Skeletal muscle cell (primary cell): ENCODE measurements around the gene HDAC11.
A peak's percentile ranks its signal among the peaks of the same experiment; 100 is the strongest.
"Not testable (repeated sequence)": the region's sequence is repeated elsewhere in the genome, so short reads cannot be mapped to it uniquely, and the experiment has no call there.

ENCODE experiments used
- DNase-seq: peaks from one replicate; pipeline ENCODE4 v3.0.0-alpha.2; 2010; ENCODE audit warnings: low read depth
- H3K4me3 ChIP-seq: 2 replicates; pipeline ENCODE4 v1.5.1; 2011; ENCODE audit warnings: low read depth, mild to moderate bottlenecking, control low read depth, low read length, moderate library complexity

HDAC11 gene

GRCh38 chr3:13491206-13491974 lies 11.3 kb downstream of the HDAC11 start:
- no peak overlapping the region for H3K4me3 ChIP-seq

GRCh38 chr3:13492048-13492447 lies 11.9 kb downstream of the HDAC11 start:
- no peak overlapping the region for H3K4me3 ChIP-seq
- no peak for DNase-seq

More at GRCh38 chr3:13491206-13491974, 11.3 kb downstream of the HDAC11 start:
- DNase-seq = no peak

GRCh38 chr3:13492976-13493866 lies 13.1 kb downstream of the HDAC11 start:
- no peak for DNase-seq
- H3K4me3 ChIP-seq = no peak overlapping the region

- no peak for DNase-seq
- no peak overlapping the region for H3K4me3 ChIP-seq
Measured at GRCh38 chr3:13493867-13494441, 13.8 kb downstream of the HDAC11 start.

- H3K4me3 ChIP-seq = no peak overlapping the region
- no peak for DNase-seq
Measured at GRCh38 chr3:13494463-13495350, 14.6 kb downstream of the HDAC11 start.

- no peak overlapping the region for H3K4me3 ChIP-seq
- no peak for DNase-seq
Measured at GRCh38 chr3:13495351-13495813, 15.3 kb downstream of the HDAC11 start.

- H3K4me3 ChIP-seq = no peak overlapping the region
- DNase-seq = peak; percentile 39
Measured at GRCh38 chr3:13495921-13496723, 16.0 kb downstream of the HDAC11 start.

GRCh38 chr3:13496879-13497278 lies 16.8 kb downstream of the HDAC11 start:
- H3K4me3 ChIP-seq = no peak overlapping the region
- no peak for DNase-seq

- H3K4me3 ChIP-seq = no peak overlapping the region
- no peak for DNase-seq
Measured at GRCh38 chr3:13497386-13497785, 17.3 kb downstream of the HDAC11 start.

GRCh38 chr3:13498354-13499060 lies 18.4 kb downstream of the HDAC11 start:
- no peak overlapping the region for H3K4me3 ChIP-seq

GRCh38 chr3:13499246-13499645 lies 19.1 kb downstream of the HDAC11 start:
- H3K4me3 ChIP-seq, DNase-seq: not testable (repeated sequence)

More at GRCh38 chr3:13498354-13499060, 18.4 kb downstream of the HDAC11 start:
- no peak for DNase-seq

- H3K4me3 ChIP-seq = no peak overlapping the region
- DNase-seq = no peak
Measured at GRCh38 chr3:13500133-13500885, 20.2 kb downstream of the HDAC11 start.

GRCh38 chr3:13501056-13501455 lies 20.9 kb downstream of the HDAC11 start:
- H3K4me3 ChIP-seq = no peak overlapping the region
- DNase-seq = no peak

GRCh38 chr3:13501521-13501920 lies 21.4 kb downstream of the HDAC11 start:
- DNase-seq = no peak
- H3K4me3 ChIP-seq = no peak overlapping the region

- no peak overlapping the region for H3K4me3 ChIP-seq
- no peak for DNase-seq
Measured at GRCh38 chr3:13501958-13502790, 22.1 kb downstream of the HDAC11 start.

- no peak for DNase-seq
- no peak overlapping the region for H3K4me3 ChIP-seq
Measured at GRCh38 chr3:13502791-13503060, 22.6 kb downstream of the HDAC11 start.
